ENCODE measurements around the gene ADGRD1.

Gene ADGRD1

DNA sequence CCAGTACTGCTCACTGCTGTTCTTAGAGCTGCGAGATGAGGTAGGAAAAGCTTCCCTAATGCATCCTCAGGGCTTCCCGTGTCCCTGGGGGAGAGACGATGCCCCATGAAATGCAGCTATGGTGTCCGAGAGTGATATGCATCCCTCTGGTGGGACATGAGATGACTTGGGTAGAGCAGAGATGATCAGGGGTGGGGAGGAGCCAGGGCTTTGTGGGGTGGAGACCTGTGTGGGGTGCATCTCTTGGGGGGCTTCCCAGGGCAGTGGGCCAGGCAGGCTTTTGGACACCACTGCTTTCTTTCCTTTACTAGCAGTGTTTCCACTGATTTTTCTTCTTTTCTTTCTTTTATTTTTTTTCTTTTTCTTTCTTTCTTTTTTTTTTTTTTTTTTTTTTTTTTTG is 147.3 kb downstream of the ADGRD1 start:
- TF ChIP-seq, protein P1, sequence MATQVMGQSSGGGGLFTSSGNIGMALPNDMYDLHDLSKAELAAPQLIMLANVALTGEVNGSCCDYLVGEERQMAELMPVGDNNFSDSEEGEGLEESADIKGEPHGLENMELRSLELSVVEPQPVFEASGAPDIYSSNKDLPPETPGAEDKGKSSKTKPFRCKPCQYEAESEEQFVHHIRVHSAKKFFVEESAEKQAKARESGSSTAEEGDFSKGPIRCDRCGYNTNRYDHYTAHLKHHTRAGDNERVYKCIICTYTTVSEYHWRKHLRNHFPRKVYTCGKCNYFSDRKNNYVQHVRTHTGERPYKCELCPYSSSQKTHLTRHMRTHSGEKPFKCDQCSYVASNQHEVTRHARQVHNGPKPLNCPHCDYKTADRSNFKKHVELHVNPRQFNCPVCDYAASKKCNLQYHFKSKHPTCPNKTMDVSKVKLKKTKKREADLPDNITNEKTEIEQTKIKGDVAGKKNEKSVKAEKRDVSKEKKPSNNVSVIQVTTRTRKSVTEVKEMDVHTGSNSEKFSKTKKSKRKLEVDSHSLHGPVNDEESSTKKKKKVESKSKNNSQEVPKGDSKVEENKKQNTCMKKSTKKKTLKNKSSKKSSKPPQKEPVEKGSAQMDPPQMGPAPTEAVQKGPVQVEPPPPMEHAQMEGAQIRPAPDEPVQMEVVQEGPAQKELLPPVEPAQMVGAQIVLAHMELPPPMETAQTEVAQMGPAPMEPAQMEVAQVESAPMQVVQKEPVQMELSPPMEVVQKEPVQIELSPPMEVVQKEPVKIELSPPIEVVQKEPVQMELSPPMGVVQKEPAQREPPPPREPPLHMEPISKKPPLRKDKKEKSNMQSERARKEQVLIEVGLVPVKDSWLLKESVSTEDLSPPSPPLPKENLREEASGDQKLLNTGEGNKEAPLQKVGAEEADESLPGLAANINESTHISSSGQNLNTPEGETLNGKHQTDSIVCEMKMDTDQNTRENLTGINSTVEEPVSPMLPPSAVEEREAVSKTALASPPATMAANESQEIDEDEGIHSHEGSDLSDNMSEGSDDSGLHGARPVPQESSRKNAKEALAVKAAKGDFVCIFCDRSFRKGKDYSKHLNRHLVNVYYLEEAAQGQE (IDR thresholded peaks at IDR 0.05; ENCODE audit: low read depth) = no peak
- no peak for TF ChIP-seq TAF1 (IDR thresholded peaks at IDR 0.05; ENCODE audit: low read depth)
- TF ChIP-seq CEBPB (IDR thresholded peaks at IDR 0.05) = no peak
- TF ChIP-seq EP300 (IDR thresholded peaks at IDR 0.05; ENCODE audit: borderline replicate concordance) = no peak
- TF ChIP-seq NFIC (IDR thresholded peaks at IDR 0.05) = no peak
- no peak for TF ChIP-seq MAX (IDR thresholded peaks at IDR 0.05)
- no peak for TF ChIP-seq YY1 (IDR thresholded peaks at IDR 0.05; ENCODE audit: low read depth)
- no peak for TF ChIP-seq ZBTB7A (IDR thresholded peaks at IDR 0.05; ENCODE audit: low read depth)
- TF ChIP-seq FOXM1 (IDR thresholded peaks at IDR 0.05; ENCODE audit: borderline replicate concordance, low read depth) = no peak
- no peak for TF ChIP-seq CREB1 (IDR thresholded peaks at IDR 0.05; ENCODE audit: low read depth)
- no peak for TF ChIP-seq TCF12 (IDR thresholded peaks at IDR 0.05; ENCODE audit: low read depth)
- TF ChIP-seq, protein P2, sequence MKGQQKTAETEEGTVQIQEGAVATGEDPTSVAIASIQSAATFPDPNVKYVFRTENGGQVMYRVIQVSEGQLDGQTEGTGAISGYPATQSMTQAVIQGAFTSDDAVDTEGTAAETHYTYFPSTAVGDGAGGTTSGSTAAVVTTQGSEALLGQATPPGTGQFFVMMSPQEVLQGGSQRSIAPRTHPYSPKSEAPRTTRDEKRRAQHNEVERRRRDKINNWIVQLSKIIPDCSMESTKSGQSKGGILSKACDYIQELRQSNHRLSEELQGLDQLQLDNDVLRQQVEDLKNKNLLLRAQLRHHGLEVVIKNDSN (IDR thresholded peaks at IDR 0.05) = no peak
- no peak for TF ChIP-seq RAD21 (IDR thresholded peaks at IDR 0.05; ENCODE audit: low read depth)
- no peak for TF ChIP-seq EGR1 (IDR thresholded peaks at IDR 0.05)
- TF ChIP-seq TEAD4 (IDR thresholded peaks at IDR 0.05) = no peak

DNA sequence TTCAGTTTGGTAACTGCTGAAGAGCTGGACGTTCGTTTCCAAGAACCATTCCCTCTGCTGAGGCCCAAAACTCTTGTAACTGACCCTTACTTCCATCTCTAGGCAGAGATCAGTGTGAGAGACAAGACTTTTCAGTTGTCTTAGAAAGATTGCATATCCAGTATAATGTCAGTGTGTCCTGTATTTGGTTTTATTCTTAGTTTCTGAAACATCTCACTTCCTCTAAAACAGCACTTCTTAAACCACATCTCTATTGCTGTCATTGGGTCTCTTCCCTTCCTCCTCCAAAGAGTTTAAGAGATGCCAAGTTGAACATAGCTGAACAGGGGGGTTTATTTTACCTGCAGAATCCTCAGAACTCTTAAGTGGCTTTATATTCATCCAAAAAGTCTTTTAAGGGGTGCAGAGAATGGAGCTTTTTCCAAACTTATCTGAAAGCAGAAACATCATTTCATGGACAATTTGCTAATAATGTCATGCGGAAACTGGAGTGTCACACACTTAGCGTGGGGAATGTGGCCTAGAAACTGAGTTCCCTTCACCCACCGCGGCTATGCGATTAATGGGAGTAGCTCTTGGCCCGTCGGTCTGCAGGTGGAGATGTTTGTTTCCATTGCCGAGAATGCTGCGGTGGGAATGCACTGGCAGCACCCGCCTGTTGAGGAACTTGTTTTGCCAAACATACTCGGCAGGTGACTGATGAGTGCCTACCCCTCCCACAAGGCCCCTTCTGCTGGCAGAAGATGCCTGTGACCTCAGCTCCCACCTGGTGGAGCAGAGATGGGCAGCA is 148.2 kb downstream of the ADGRD1 start:
- TF ChIP-seq FOXM1 (IDR thresholded peaks at IDR 0.05; ENCODE audit: borderline replicate concordance, low read depth) = no peak
- TF ChIP-seq CREB1 (IDR thresholded peaks at IDR 0.05; ENCODE audit: low read depth) = no peak
- TF ChIP-seq RAD21 (IDR thresholded peaks at IDR 0.05; ENCODE audit: low read depth) = no peak
- TF ChIP-seq TCF12 (IDR thresholded peaks at IDR 0.05; ENCODE audit: low read depth) = no peak
- no peak for TF ChIP-seq MAX (IDR thresholded peaks at IDR 0.05)

DNA sequence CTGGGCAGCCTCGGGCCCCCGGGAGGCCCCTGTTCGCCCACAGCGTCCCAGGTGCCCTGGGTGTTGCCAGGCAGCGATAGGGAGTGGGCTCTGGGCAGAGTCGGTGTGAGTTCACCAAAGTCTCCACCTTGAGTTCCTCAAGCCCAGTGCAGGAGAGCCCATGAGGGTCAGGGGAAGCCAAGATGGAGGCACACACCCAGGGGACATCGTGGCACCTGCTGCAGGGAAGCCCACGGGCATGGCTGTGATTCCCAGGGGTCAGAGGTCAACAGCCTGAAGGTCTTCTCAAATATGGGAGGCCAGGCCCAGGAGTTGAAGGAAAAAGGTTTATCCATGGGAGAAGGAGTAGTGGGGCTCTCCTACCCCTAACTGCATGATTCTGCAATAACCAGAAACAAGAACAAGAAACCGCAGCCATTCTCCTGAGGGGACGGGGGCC is 148.8 kb downstream of the ADGRD1 start:
- TF ChIP-seq CEBPB (IDR thresholded peaks at IDR 0.05) (no peak), TCF12 (IDR thresholded peaks at IDR 0.05; ENCODE audit: low read depth) (no peak), TAF1 (IDR thresholded peaks at IDR 0.05; ENCODE audit: low read depth) (no peak), TEAD4 (IDR thresholded peaks at IDR 0.05) (no peak)

DNA sequence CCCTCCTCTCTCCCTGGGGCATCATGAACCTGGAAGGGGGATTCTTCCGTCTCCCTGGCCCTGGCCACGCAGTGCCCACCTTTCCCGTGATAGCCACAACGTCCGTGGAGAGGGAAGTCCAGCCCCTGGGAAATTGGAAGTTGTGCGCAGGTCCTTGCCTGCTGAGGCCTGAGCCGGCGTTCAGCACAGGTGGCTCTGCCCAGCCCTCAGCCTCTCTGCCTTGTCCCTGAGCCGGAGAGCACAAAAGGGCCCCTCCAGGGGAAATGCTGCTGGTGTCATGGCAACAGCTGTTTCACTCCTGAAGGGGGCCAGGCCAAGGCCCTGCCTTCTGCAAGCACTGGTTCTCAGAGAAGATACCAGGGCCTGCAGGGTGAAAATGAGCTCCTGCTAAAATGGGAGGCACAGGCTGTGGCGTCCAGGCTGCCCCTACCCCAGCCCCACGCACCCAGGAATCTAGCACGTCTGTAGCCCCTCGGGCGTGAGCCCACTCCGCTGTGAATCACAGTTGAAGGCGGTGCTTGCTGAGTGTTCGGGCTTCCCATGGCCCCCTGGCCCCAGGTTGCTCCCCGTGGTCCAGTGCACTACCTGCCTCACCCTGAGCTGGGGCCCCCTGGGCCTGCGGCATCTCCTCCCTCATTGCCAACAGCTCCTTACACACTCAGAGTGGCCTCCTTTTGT is 149.4 kb downstream of the ADGRD1 start:
- no peak for TF ChIP-seq RAD21 (IDR thresholded peaks at IDR 0.05; ENCODE audit: low read depth)
- no peak for TF ChIP-seq EGR1 (IDR thresholded peaks at IDR 0.05)
- no peak for TF ChIP-seq NFIC (IDR thresholded peaks at IDR 0.05)
- no peak for TF ChIP-seq TCF12 (IDR thresholded peaks at IDR 0.05; ENCODE audit: low read depth)
- TF ChIP-seq EP300 (IDR thresholded peaks at IDR 0.05; ENCODE audit: borderline replicate concordance) = no peak
- TF ChIP-seq MAX (IDR thresholded peaks at IDR 0.05) = no peak
- TF ChIP-seq YY1 (IDR thresholded peaks at IDR 0.05; ENCODE audit: low read depth) = no peak
- TF ChIP-seq ZBTB7A (IDR thresholded peaks at IDR 0.05; ENCODE audit: low read depth) = no peak
- TF ChIP-seq, protein P1 (IDR thresholded peaks at IDR 0.05; ENCODE audit: low read depth) = no peak
- no peak for TF ChIP-seq TEAD4 (IDR thresholded peaks at IDR 0.05)

DNA sequence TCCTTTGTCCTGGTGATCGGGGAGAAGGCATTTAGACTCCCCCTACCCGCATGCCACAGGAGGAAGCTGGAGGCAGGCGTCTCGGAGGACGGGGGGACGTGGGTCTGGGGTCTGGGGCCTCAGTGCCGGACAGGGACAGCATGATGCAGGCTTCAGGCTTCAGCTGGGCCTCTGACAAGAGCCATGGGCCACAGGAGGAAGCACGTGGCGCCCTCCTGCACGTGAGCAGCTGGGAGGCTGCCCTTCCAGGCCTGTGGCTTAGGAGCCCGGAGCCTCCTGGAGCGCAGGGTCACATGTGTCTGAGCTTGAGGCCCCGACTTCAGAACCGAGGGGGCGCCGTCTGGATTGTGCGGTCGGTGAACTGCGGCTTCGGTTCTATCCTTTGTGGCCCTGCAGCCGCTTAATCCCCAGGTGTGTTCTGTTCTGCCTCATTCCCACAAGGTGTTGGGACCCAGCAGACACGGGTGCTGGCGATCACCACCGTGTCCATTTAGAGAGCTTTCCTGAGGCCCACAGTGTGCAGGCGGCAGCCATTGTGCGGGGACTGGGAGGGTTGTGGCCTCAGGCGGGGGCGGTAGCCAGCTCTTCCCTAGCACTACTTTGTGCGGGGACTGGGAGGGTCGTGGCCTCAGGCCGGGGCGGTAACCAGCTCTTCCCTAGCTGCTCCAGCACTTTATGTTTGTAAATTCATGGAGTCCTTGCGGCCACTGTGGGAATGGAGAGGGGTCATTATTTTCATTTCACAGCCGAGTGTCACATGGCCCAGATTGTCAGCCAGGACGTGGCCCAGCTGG is 150.2 kb downstream of the ADGRD1 start:
- TF ChIP-seq RAD21 (IDR thresholded peaks at IDR 0.05; ENCODE audit: low read depth) = no peak
- no peak for TF ChIP-seq TCF12 (IDR thresholded peaks at IDR 0.05; ENCODE audit: low read depth)
- TF ChIP-seq EGR1 (IDR thresholded peaks at IDR 0.05) = no peak
- no peak for TF ChIP-seq EP300 (IDR thresholded peaks at IDR 0.05; ENCODE audit: borderline replicate concordance)
- no peak for TF ChIP-seq TEAD4 (IDR thresholded peaks at IDR 0.05)
- no peak for TF ChIP-seq CEBPB (IDR thresholded peaks at IDR 0.05)
- TF ChIP-seq, protein P1 (IDR thresholded peaks at IDR 0.05; ENCODE audit: low read depth) = no peak
- TF ChIP-seq, protein P2 (IDR thresholded peaks at IDR 0.05) = no peak
- no peak for TF ChIP-seq NFIC (IDR thresholded peaks at IDR 0.05)
- no peak for TF ChIP-seq YY1 (IDR thresholded peaks at IDR 0.05; ENCODE audit: low read depth)
- no peak for TF ChIP-seq FOXM1 (IDR thresholded peaks at IDR 0.05; ENCODE audit: borderline replicate concordance, low read depth)
- no peak for TF ChIP-seq ZBTB7A (IDR thresholded peaks at IDR 0.05; ENCODE audit: low read depth)
- TF ChIP-seq TAF1 (IDR thresholded peaks at IDR 0.05; ENCODE audit: low read depth) = no peak
- TF ChIP-seq CREB1 (IDR thresholded peaks at IDR 0.05; ENCODE audit: low read depth) = no peak
- TF ChIP-seq MAX (IDR thresholded peaks at IDR 0.05) = no peak
